Psoas muscle (tissue), 8 donors: ENCODE results near the gene KATNIP. TPM values are rescaled to one million over a fixed set of nuclear protein-coding genes. Genes with fewer than 3 reads are reported as not detected.

Experiments
- ATAC-seq, 4 donors: fragments of 200-7000 bp; cut with Tn5 transposase; one replicate each; pipeline ENCODE4 v1.9.1; 2020; ENCODE audit warnings: moderate library complexity in 3 of 4, mild to moderate bottlenecking in 2 of 4
- DNase-seq, 2 donors: peaks; one replicate each; pipeline ENCODE4 v3.0.0-alpha.2; 2020
- H3K27ac ChIP-seq: fragments of 200-600 bp; one replicate; pipeline ENCODE4 v1.8.0; 2022
- H3K27me3 ChIP-seq, 3 donors: fragments of 200-600 bp in 1 of 3; one replicate each; pipeline versions ENCODE4 v1.6.1 to v1.8.0; 2013 to 2022; ENCODE audit warnings: low read length in 2 of 3, mild to moderate bottlenecking in 2 of 3, moderate library complexity in 1 of 3; ENCODE audit not compliant: insufficient read depth in 3 of 3
- H3K36me3 ChIP-seq, 2 donors: fragments of 200-600 bp in 1 of 2; one replicate each; pipeline versions ENCODE4 v1.6.1 to v1.8.0; 2013 to 2022; ENCODE audit warnings: low read depth in 1 of 2, mild to moderate bottlenecking in 1 of 2, moderate library complexity in 1 of 2; ENCODE audit not compliant: insufficient read depth in 1 of 2
- H3K4me1 ChIP-seq: fragments of 200-600 bp; one replicate; pipeline ENCODE4 v1.8.0; 2022
- H3K4me3 ChIP-seq: fragments of 200-600 bp; one replicate; pipeline ENCODE4 v1.8.0; 2022; ENCODE audit warnings: mild to moderate bottlenecking
- H3K9me3 ChIP-seq: fragments of 200-600 bp; one replicate; pipeline ENCODE4 v1.8.0; 2022
- CTCF ChIP-seq: fragments of 200-600 bp; IDR thresholded peaks from one replicate; pipeline ENCODE4 v1.8.0; 2022; ENCODE audit warnings: antibody characterized with exemption
- WGBS, 3 donors: extraction: QIAGEN DNeasy Blood & Tissue Kit; methylation state at CpG; one replicate each; pipeline versions ENCODE4 v1.1.6 to v1.1.7; 2013; 5-methylcytosine and 5-hydroxymethylcytosine counted together
- intact Hi-C, 2 donors: fragments of 100-400 bp; cut with DNase I; formaldehyde crosslinking; loops; one replicate each; pipeline versions ENCODE4 v1.11.0 to v1.14.2; 2022
- polyA plus RNA-seq, 3 donors: library from polyadenylated mRNA; stranded (reverse); fragments of 200-250 nt; gene quantifications; one replicate each; pipeline ENCODE4 v1.2.3, GENCODE V29; 2013
- total RNA-seq, 4 donors: library from RNA; stranded (reverse); fragmentation: NEBNext Ultra II Directional in 2 of 4; extraction: Animal tissue kit (Norgen Biotek cat#: 25700) in 2 of 4; gene quantifications; one replicate each; pipeline versions ENCODE4 v1.2.1 to v1.2.4, GENCODE V29; 2021 to 2023
- donor health status: healthy with polysubstance abuse.
- donor health status: DM: no; HTN: no; CAD: no; lungs with moderate emphysema.
- donor health status: Bipolar disorder and iron deficiency.
- donor health status: healthy.
- donor health status: DM: yes; HTN: yes; CAD: no.
- donor health status: DM: no; HTN: no; CAD: no.
- donor health status: DM: no; HTN: no; CAD: no.
- donor health status: DM: yes; HTN: yes; CAD: no.

Gene KATNIP
- total and polyA plus RNA-seq, 7 donors, result 4.5 to 9.6 (median 6.1) TPM

- TF ChIP-seq CTCF, result peak; percentile 50
- DNase-seq, result peak in 1 of 2 donors; percentile 59
- H3K9me3 ChIP-seq, result no peaks in the 10 kb centered on the region
- intact Hi-C loops, result loop anchor here in 1 of 2 donors (2.0 kb wide), 1 partner anchor 35 kb away; the partner anchor contains the start of gene KATNIP
- WGBS, 3 donors, result 79 to 91% (median 84%) methylated on average over 9 of the region's 9 CpGs
- H3K4me3 ChIP-seq, result no peak overlapping the region
- peak overlapping the region; percentile 91 for H3K27ac ChIP-seq
- peaks cover 0 to 22% of the 10 kb centered on the region in 2 donors for H3K36me3 ChIP-seq
- H3K4me1 ChIP-seq, result peaks cover 51% of the 10 kb centered on the region
- no peaks in the 10 kb centered on the region for H3K27me3 ChIP-seq
- ATAC-seq, result peak in 3 of 4 donors; percentile 48 to 53 (median 48)
Measured at GRCh38 chr16:27515874-27516353, 34.0 kb upstream of the KATNIP start.

- TF ChIP-seq CTCF, result no peak
- H3K27ac ChIP-seq, result peak overlapping the region; percentile 91
- no peak for DNase-seq
- WGBS, 3 donors, result 93 to 95% (median 95%) methylated on average over 11 of the region's 11 CpGs
- intact Hi-C loops, result loop anchor here in 1 of 2 donors (2.0 kb wide), 1 partner anchor 34 kb away; the partner anchor contains the start of gene KATNIP
- ATAC-seq, result no peak
- peaks cover 0 to 17% of the 10 kb centered on the region in 2 donors for H3K36me3 ChIP-seq
- no peaks in the 10 kb centered on the region for H3K9me3 ChIP-seq
- no peak overlapping the region for H3K4me3 ChIP-seq
- H3K27me3 ChIP-seq, result no peaks in the 10 kb centered on the region
- H3K4me1 ChIP-seq, result peaks cover 54% of the 10 kb centered on the region
Measured at GRCh38 chr16:27516365-27516764, 33.6 kb upstream of the KATNIP start.

GRCh38 chr16:27517664-27518063, 32.3 kb upstream of the KATNIP start:
- Histone ChIP-seq H3K4me3 (no peak overlapping the region), H3K9me3 (no peaks in the 10 kb centered on the region), H3K27me3 (no peaks in the 10 kb centered on the region), H3K27ac (peak overlapping the region; percentile 91), H3K4me1 (peaks cover 62% of the 10 kb centered on the region), H3K36me3 (peaks cover 0 to 9% of the 10 kb centered on the region in 2 donors)
- TF ChIP-seq CTCF, result no peak
- intact Hi-C loops, result loop anchor here in 1 of 2 donors (2.0 kb wide), 1 partner anchor 33 kb away; the partner anchor contains the start of gene KATNIP
- DNase-seq (no peak), ATAC-seq (no peak)
- 44 to 67% (median 50%) methylated on average over 7 of the region's 7 CpGs for whole genome bisulfite sequencing, 3 donors

- H3K36me3 ChIP-seq, result peaks cover 0 to 3% of the 10 kb centered on the region in 2 donors
- intact Hi-C loops, result no loop called here
- no peaks in the 10 kb centered on the region for H3K9me3 ChIP-seq
- no peaks in the 10 kb centered on the region for H3K27me3 ChIP-seq
- peak overlapping the region; percentile 91 for H3K27ac ChIP-seq
- 55 to 81% (median 56%) methylated on average over 4 of the region's 4 CpGs for WGBS, 3 donors
- no peak for TF ChIP-seq CTCF
- H3K4me3 ChIP-seq, result no peak overlapping the region
- DNase-seq, result no peak
- peak in 3 of 4 donors; percentile 8 to 11 (median 11) for ATAC-seq
- H3K4me1 ChIP-seq, result peaks cover 67% of the 10 kb centered on the region
Measured at GRCh38 chr16:27518226-27518625, 31.7 kb upstream of the KATNIP start.
